MCF 10A (cell line): ENCODE results near the gene CCDC87. TPM values are rescaled to one million over a fixed set of nuclear protein-coding genes. Genes with fewer than 3 reads are reported as not detected.

Experiments used
- BruUV-seq: library from RNA; stranded (reverse); fragments of 400-500 nt; replicated peaks from 2 replicates; lab custom pipeline; 2021; lab: Mats Ljungman, UMichigan
- CTCF ChIA-PET: fragments of 300-600 bp; sonication (Branson Sonifier 250); formaldehyde crosslinking; extraction: SDS; loops from one replicate; lab custom pipeline; 2021; ENCODE audit warnings: antibody characterized with exemption, inconsistent platforms; lab: Yijun Ruan, JAX
- POLR2A ChIA-PET: fragments of 300-600, 350-650 bp; sonication (Branson Sonifier 250); formaldehyde crosslinking; extraction: SDS; loops from one replicate; lab custom pipeline; 2020; ENCODE audit warnings: antibody characterized with exemption, inconsistent platforms; lab: Yijun Ruan, JAX
- DNase-seq: peaks from one replicate; pipeline ENCODE4 v3.0.0-alpha.2; 2018; ENCODE audit not compliant: unreplicated experiment
- H3K27ac Mint-ChIP-seq: one replicate; pipeline ENCODE4 v1.8.0; 2022; ENCODE audit warnings: mild to moderate bottlenecking, low read depth, mixed read lengths; ENCODE audit not compliant: unreplicated experiment
- H3K27me3 Mint-ChIP-seq: one replicate; pipeline ENCODE4 v1.8.0; 2022; ENCODE audit warnings: mixed read lengths; ENCODE audit not compliant: insufficient read depth, unreplicated experiment
- H3K36me3 Mint-ChIP-seq: one replicate; pipeline ENCODE4 v1.8.0; 2022; ENCODE audit warnings: mild to moderate bottlenecking, moderate library complexity, mixed read lengths; ENCODE audit not compliant: insufficient read depth, unreplicated experiment
- H3K4me1 Mint-ChIP-seq: one replicate; pipeline ENCODE4 v1.8.0; 2022; ENCODE audit warnings: mixed read lengths; ENCODE audit not compliant: insufficient read depth, unreplicated experiment
- H3K4me3 Mint-ChIP-seq: one replicate; pipeline ENCODE4 v1.8.0; 2022; ENCODE audit warnings: mild to moderate bottlenecking, moderate library complexity, mixed read lengths; ENCODE audit not compliant: unreplicated experiment
- H3K9me3 Mint-ChIP-seq: one replicate; pipeline ENCODE4 v1.8.0; 2022; ENCODE audit warnings: mixed read lengths; ENCODE audit not compliant: unreplicated experiment
- intact Hi-C: fragments of 100-400 bp; cut with micrococcal nuclease; formaldehyde crosslinking; loops from 2 replicates; pipeline ENCODE4 v1.14.1; 2022
- total RNA-seq: library from RNA; stranded (reverse); gene quantifications from 2 replicates; pipeline ENCODE4 v1.2.3, GENCODE V29; 2022
- TF ChIP-seq, protein P1 (sequence below): fragments of 200-600 bp; IDR thresholded peaks from one replicate; pipeline ENCODE4 v1.8.0; 2022; ENCODE audit warnings: antibody characterized with exemption, mild to moderate bottlenecking; ENCODE audit not compliant: unreplicated experiment

The CCDC87 gene
- total RNA-seq, 1 experiment from 2014 or later = not detected

- DNase-seq = no peak
- intact Hi-C loops = no loop called here
- Mint-ChIP-seq H3K27me3 (no peaks in the 10 kb centered on the region), H3K9me3 (no peaks in the 10 kb centered on the region), H3K4me3 (no peak overlapping the region), H3K36me3 (peaks cover 29% of the 10 kb centered on the region), H3K27ac (no peak overlapping the region), H3K4me1 (peaks cover 23% of the 10 kb centered on the region)
- ChIA-PET POLR2A (interaction anchor here (3.2 kb wide), 1 partner anchor 13 kb away, joined by 23 read pairs; the partner anchor contains the start of gene RBM14), CTCF (no interaction called here)
- no TSS peak for BruUV-seq
- TF ChIP-seq, protein P1, sequence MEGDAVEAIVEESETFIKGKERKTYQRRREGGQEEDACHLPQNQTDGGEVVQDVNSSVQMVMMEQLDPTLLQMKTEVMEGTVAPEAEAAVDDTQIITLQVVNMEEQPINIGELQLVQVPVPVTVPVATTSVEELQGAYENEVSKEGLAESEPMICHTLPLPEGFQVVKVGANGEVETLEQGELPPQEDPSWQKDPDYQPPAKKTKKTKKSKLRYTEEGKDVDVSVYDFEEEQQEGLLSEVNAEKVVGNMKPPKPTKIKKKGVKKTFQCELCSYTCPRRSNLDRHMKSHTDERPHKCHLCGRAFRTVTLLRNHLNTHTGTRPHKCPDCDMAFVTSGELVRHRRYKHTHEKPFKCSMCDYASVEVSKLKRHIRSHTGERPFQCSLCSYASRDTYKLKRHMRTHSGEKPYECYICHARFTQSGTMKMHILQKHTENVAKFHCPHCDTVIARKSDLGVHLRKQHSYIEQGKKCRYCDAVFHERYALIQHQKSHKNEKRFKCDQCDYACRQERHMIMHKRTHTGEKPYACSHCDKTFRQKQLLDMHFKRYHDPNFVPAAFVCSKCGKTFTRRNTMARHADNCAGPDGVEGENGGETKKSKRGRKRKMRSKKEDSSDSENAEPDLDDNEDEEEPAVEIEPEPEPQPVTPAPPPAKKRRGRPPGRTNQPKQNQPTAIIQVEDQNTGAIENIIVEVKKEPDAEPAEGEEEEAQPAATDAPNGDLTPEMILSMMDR = no peak
These were observed 11.3 kb upstream of the CCDC87 start for GRCh38 chr11:66604155-66604554.

DNA sequence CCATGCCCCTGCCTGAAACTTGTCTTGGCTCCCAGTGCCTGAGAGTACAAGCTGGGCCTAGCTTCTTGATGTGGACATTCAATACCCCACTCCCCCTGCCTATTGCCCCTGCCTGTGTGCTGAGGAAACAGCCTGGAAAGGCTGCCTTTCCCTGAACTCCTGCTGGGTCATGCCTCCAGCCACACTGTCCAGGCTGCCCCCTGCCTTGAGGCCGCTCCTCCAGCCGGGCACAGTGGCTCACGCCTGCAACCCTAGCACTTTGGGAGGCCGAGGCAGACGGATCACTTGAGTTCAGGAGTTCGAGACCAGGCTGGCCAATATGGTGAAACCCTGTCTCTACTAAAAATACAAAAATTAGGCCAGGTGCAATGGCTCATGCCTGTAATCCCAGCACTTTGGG lies 10.2 kb upstream of the CCDC87 start:
- ChIA-PET POLR2A (interaction anchor here (0.8 to 3.2 kb wide), 5 partner anchors 11 to 35 kb away, joined by 3 to 23 read pairs (median 3); partner anchors contain the start of genes CCDC87, RBM14 and RBM4), CTCF (interaction anchor here (0.5 kb wide), 1 partner anchor 135 kb away, joined by 3 read pairs; no protein-coding TSS in a partner anchor)
- H3K4me3 Mint-ChIP-seq = no peak overlapping the region
- H3K27ac Mint-ChIP-seq = no peak overlapping the region
- TF ChIP-seq, protein P1 = no peak
- no peak for DNase-seq
- no TSS peak for BruUV-seq
- H3K36me3 Mint-ChIP-seq = peaks cover 29% of the 10 kb centered on the region
- intact Hi-C loops = no loop called here
- no peaks in the 10 kb centered on the region for H3K9me3 Mint-ChIP-seq
- H3K4me1 Mint-ChIP-seq = peaks cover 23% of the 10 kb centered on the region
- H3K27me3 Mint-ChIP-seq = no peaks in the 10 kb centered on the region

GRCh38 chr11:66600631-66601233 lies 7.9 kb upstream of the CCDC87 start:
- no peak for DNase-seq
- H3K27me3 Mint-ChIP-seq = no peaks in the 10 kb centered on the region
- H3K9me3 Mint-ChIP-seq = no peaks in the 10 kb centered on the region
- no TSS peak for BruUV-seq
- POLR2A ChIA-PET = interaction anchor here (1.8 kb wide), 1 partner anchor 16 kb away, joined by 6 read pairs; the partner anchor contains the start of gene RBM14
- CTCF ChIA-PET = interaction anchor here (1.4 kb wide), 1 partner anchor 30 kb away, joined by 3 read pairs; no protein-coding TSS in a partner anchor
- H3K4me1 Mint-ChIP-seq = peaks cover 11% of the 10 kb centered on the region
- TF ChIP-seq, protein P1 = no peak
- no peak overlapping the region for H3K27ac Mint-ChIP-seq
- intact Hi-C loops = no loop called here
- no peak overlapping the region for H3K4me3 Mint-ChIP-seq
- H3K36me3 Mint-ChIP-seq = peaks cover 26% of the 10 kb centered on the region

- Mint-ChIP-seq H3K27ac (no peak overlapping the region), H3K9me3 (no peaks in the 10 kb centered on the region), H3K4me1 (peaks cover 11% of the 10 kb centered on the region), H3K4me3 (no peak overlapping the region), H3K36me3 (peaks cover 22% of the 10 kb centered on the region), H3K27me3 (no peaks in the 10 kb centered on the region)
- TF ChIP-seq, protein P1 = no peak
- DNase-seq = no peak
- ChIA-PET POLR2A (interaction anchor here (1.8 kb wide), 1 partner anchor 16 kb away, joined by 6 read pairs; the partner anchor contains the start of gene RBM14), CTCF (interaction anchor here (0.6 to 1.4 kb wide), 2 partner anchors 31 to 43 kb away, joined by 3 read pairs; no protein-coding TSS in a partner anchor)
- BruUV-seq = no TSS peak
- intact Hi-C loops = no loop called here
These were observed 7.4 kb upstream of the CCDC87 start for GRCh38 chr11:66600219-66600618.
